EH (cell line): ENCODE measurements around the gene TRAFD1.

Experiments used
- DNase-seq: peaks from one replicate; pipeline ENCODE4 v3.0.0-alpha.2; 2015; ENCODE audit warnings: low read depth

Gene TRAFD1

DNA sequence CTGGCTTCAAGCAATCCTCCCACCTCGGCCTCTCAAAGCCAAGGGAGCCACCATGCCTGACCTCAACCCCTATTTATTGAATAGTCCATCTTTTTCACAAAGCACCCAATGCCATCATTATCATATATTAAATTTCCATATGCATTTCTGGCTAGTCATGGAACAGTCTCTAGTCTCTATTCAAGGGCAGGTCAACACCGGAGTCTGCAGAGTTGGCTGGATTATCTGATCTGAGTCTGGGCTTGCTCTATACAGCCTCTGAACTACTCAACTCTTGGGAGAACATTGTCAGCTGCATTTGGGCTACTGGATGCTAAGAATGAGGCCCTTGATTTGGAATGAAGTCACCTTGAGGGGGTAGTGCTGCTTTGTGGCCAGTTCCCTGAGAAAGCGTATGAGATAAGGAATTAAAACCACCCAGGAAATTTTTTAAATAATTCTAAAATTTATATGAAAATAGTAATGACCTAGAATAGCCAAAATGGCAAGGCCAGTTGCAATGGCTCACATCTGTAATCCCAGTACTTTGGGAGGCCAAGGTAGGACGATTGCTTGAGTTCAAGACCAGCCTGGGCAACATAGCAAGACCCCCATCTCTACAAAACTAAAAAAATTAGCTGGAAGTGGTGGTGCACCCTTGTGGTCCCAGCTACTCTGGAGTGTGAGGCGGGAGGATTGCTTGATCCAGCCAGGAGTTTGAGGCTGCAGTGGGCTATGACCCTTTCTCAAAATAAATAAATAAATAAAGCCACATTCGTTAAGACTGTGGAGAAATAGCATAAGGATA, 9.9 kb upstream of the TRAFD1 start:
- DNase-seq, result no peak

DNA sequence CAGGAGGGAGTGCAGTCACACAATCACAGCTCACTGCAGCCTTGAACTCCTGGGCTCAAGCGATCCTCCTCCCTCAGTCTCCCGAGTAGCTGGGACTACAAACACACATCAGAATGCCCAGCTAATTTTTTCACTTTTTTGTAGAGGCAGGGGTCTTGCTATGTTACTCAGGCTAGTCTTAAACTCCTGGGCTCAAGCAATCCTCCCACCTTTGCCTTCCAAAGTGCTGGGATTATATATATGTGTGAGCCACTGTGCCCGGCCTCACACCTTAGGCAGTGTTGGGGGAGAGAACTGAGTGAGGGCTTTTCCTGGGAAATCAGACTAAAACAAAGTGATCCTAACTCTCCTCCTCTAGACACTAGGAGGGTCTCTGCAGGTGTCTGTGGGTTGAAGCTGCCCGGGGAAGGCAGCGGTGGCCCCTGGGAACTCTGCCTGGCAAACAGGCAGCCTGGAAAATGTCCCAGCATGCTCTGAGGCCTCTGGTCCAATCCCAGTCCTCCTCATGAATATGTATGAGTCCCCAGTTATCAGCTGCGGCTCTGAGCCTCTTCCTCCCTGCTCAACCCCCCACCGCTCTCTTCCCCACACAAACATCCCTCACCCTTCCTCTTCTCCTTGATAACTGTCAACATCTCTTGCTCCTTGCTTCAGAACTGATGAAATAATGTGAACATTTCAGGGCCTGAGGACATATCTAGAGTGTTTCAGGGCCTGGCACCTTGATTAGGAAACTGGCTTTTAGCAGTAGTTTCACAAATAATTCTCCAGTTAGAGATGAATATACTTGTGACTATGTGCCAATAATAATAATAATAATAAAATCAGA, 8.9 kb upstream of the TRAFD1 start:
- DNase-seq, result peak; percentile 56

DNA sequence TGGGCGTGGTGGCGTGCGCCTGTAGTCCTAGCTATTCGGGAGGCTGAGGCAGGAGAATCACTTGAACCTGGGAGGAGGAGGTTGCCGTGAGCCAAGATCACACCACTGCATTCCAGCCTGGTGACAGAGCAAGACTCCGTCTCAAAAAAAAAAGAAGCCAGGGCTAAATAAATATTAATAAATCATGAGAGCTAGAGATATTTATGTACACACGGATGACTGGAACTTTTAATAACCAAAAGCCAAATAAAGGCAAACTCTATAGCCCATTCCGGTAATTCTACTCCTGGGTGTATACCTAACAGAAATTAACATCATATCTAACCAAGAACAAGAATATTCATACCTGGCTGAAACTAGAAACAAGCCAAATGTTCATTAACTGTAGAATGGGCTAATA, 7.7 kb upstream of the TRAFD1 start:
- peak; percentile 45 for DNase-seq

DNA sequence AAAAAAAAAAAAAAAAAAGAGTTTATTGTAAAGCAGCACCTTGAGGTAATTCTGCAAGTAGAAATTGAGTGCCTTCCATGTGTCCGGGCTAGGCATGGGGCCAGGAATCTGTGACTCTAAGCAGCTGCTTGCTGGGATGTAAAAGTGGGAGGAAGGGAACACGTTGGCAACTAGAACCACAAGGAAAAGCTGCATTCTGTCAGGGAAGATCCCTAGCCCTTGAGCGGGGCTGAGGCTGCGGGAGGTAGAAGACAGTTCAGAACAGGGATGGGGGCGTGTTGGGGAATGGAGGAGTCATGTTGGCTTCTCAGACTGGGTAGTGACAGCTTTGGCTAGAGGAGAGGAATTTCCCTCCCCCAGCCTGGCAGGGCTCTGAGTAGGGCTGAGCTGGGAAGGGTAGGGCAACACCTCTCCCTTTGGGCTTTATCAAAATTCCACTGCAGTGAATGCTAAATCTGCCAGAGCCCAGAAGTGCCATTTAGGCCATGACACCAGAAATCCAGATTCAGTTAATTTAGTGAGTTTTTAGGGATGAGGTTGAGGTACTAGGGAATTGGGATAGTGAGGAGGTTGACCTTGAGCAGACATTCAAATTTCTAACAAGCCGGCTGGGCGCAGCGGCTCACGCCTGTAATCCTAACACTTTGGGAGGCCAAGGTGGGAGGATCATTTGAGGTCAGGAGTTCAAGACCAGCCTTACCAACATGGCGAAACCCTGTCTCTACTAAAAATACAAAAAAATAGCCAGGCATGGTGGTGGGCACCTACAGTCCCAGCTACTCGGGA, 3.4 kb upstream of the TRAFD1 start:
- DNase-seq, result peak; percentile 93

DNA sequence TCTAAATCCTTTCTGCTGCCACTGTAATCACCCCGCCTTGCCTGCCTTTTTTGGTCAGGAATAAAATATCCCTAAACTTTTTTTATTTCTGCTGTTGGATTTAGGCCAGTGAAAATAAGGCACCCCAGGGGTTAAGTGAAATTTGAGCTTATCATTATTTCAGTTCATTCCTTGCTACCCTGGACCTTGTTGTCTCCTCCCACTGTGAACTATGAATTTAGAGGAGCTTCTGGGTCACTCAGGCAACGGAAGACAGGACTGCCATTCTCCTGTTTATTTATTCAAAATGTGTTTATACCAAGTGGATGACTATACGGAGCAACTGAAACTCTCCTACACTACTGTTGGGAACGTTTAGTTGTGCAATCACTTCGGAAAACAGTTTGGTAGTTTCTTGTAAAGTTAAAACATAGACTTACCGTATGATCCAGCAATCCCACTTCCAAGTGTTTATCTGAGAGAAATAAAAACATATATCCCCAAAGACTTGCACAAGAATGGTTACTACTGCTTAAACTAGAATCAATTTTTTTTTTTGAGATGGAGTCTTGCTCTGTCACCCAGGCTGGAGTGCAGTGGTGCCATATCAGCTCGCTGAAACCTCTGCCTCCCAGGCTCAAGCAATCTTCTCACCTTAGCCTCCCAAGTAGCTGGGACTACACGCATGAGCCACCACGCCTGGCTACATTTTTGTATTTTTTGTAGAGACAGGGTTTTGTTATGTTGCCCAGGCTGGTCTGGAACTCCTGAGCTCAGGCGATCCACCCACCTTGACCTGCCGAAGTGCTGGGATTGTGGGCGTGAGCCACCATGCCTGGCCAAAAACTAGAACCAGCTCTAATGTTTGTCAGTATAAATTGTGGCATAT, 2.3 kb upstream of the TRAFD1 start:
- DNase-seq, result peak; percentile 92

DNA sequence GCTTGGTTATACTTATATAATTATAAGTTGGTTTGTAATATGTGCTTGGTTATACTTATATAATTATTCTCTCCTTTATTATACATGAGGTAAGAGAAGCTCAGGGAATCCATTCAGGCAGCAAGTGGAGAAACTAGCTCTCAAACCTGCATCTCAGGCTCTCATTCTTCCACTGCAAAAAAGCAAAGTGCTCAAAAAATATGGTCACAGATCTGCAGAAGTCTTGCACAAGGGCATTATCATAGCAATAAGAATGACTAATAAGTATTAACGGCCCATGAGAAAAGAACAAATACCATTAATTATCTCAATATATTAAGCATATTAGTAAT, 476 bp upstream of the TRAFD1 start:
- DNase-seq, result no peak

DNA sequence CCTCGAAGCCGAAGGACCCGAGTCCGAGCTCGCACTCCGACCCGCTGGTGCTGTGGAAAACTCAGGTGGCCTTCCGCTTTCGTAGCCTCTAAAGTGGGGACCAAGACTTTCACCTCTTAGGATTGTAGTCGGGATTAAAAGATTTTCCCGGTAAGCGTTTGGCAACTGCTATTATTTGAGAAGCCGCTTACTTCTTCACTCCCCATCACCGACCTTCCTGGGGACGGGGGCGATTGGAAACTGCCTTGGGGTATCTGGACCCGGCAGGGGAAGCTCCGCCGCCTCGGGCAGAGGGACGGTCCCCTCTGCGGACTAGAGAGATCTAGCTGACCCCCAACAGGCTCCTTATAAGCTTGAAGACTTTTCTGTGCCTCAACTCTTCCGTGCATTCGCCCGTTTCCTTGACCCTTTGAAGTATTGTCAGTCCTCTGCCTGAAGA, 659 bp downstream of the TRAFD1 start:
- no peak for DNase-seq

DNA sequence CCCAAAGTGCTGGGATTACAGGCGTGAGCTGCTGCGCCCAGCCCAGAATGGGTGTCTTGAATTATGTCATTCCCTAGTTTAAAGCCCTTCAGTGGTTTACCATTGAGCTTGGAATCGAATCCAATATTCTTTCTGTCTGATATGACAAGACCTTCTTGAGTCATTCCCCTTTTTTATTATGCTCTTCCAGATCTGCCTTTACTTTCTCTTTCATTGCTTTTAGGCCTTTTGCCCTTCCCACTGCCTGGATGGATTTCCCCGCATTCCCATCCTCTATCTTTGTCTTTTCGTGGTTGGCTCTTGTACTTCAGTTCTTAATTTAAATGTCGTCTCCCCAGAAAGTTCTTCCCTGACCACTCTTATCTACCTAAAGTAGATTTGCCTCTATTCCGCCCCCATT, 1.6 kb downstream of the TRAFD1 start:
- DNase-seq, result peak; percentile 39

DNA sequence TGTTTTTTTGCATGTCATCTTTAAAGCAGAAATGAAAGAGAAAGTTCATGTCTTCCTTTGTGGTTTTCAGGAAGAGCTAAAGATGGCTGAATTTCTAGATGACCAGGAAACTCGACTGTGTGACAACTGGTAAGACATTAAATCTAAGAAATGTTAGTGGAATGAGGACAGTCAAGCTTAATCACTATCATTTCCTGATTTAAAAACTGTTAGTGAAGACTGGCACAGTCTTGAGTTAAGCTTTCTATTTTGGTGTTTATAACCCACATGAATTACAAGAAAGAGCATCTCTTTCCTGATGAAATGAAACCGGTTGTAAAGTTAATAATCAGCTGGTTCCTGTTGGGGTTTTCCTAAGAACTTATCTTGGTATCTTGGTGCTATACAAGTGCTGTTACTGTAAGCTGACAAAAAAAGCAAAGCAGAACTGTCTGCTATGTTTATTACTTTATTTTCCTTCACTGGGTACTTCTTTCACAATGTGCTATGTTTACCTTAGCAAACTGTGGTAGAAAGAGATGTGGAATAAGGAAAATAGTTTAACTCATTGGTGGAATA, 5.2 kb downstream of the TRAFD1 start:
- DNase-seq, result peak; percentile 68

DNA sequence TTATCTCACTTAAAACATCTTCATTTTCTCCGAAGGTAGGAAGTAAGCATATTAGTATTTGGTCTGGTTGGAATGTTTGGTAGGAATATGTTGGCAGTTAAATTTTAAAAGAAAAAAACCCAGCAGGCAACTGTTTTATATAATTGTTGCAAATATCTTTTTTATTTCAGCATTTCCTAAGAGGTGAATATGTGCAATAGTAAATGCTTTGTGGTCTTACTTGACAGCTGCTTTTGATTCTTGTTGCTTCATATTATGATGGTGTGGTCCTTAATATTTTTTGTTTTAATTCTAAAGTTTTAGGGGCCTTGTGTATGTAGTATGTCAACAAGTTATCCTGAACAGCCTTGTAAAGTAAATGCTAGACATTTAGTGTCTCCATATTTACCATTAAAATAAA, 6.3 kb downstream of the TRAFD1 start:
- DNase-seq, result no peak

DNA sequence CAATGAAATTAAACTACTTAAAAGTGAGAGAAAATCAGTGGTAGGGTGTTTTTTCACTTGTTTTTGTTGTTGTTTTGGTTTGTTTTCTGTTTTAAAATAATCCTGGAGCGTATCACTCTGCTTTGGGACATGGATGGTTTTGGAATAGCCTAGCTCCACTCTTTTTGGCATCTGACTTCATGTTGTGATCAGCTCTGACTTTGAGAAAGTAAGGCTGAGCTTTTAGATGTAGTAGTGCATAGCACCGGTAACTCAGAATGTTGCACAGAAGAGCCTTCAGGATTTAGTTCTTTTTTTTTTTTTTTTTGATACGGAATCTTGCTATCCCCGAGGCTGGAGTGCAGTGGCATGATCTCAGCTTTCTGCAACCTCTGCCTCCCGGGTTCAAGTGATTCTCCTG, 8.1 kb downstream of the TRAFD1 start:
- DNase-seq, result no peak

DNA sequence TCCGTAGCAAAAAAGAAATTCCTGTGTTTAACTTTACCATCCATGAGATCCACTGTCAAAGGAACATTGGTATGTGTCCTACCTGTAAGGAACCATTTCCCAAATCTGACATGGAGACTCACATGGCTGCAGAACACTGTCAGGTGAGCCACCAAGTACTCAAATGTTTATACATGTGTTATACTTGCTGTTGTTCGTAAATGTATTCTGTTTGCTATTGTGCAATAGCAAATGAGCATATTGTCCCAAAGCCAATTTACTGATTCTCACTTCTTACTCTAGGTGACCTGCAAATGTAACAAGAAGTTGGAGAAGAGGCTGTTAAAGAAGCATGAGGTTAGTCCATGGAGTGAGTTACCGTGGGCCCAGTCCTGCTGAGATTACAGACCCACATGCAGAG, 9.4 kb downstream of the TRAFD1 start:
- no peak for DNase-seq

DNA sequence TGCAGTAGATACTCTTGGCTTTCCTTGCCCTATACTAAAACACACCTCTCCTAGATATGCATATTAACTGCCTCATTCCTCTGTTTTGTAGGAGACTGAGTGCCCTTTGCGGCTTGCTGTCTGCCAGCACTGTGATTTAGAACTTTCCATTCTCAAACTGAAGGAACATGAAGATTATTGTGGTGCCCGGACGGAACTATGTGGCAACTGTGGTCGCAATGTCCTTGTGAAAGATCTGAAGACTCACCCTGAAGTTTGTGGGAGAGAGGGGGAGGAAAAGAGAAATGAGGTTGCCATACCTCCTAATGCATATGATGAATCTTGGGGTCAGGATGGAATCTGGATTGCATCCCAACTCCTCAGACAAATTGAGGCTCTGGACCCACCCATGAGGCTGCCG, 15.4 kb downstream of the TRAFD1 start:
- DNase-seq, result no peak

DNA sequence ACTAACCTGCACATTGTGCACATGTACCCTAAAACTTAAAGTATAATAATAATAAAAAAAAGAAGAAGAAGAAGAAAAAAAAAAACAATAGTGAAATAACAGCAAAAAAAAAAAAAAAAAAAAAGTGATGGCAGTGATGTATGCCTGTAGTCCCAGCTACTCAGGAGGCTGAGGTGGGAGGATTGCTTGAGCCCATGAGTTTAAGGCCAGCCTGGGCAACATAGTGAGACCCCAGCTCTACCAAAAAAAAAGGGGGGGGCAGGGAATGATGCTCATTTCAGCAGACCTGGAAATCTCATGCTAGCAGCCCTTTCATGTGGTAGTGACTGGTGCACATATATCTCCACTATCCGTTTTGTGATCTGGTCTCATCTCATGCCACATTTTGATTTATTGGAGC, 20.8 kb downstream of the TRAFD1 start:
- no peak for DNase-seq

DNA sequence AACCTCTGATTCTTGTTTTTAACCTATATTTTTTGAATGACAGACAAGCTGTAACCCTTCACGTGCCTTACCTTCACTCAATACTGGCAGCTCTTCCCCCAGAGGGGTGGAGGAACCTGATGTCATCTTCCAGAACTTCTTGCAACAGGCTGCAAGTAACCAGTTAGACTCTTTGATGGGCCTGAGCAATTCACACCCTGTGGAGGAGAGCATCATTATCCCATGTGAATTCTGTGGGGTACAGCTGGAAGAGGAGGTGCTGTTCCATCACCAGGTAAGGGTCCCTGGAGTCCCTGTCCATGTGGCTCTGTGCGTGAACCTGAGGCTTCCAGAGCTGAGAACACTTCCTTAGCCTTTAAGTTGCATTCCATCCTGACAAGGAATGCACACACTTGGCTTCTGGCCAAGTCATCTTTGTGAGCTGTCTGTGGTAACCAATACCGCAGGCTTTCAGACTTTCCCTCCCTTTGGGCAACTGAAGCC, 22.7 kb downstream of the TRAFD1 start:
- DNase-seq, result peak; percentile 82

DNA sequence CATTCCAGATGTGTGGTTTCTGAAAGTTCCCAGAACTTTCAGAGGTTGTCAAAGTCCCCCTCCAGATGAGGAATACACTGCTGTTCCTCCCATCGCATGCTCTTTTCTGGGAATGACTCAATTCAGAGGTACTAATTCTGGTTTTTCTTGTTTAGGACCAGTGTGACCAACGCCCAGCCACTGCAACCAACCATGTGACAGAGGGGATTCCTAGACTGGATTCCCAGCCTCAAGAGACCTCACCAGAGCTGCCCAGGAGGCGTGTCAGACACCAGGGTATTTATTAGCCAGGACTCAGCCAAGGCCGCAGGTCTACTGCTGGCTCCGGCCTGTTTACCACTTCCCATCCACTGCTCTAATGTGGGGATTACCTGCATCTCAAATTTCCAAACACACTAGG, 24.2 kb downstream of the TRAFD1 start:
- no peak for DNase-seq

DNA sequence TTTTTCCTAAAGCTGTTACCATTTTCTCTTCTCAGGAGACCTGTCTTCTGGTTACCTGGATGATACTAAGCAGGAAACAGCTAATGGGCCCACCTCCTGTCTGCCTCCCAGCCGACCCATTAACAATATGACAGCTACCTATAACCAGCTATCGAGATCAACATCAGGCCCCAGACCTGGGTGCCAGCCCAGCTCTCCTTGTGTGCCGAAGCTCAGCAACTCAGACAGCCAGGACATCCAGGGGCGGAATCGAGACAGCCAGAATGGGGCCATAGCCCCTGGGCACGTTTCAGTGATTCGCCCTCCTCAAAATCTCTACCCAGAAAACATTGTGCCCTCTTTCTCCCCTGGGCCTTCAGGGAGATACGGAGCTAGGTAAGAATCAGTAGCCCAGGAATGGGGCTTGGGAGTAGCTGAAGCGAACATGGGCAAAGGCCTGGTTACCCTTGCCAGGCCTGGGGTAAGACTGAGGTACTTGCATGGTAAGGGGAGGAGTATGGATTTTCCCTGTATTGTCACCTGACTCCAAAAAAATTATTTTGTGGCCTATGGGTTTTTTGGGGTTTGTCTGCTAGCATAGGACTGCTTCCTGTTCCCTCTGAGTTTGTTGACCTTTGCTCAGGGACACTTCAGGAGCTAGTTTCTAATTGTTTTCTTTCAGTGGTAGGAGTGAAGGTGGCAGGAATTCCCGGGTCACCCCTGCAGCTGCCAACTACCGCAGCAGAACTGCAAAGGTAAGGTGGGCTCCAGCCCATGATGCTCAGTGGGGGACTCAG, 26.6 kb downstream of the TRAFD1 start:
- no peak for DNase-seq

DNA sequence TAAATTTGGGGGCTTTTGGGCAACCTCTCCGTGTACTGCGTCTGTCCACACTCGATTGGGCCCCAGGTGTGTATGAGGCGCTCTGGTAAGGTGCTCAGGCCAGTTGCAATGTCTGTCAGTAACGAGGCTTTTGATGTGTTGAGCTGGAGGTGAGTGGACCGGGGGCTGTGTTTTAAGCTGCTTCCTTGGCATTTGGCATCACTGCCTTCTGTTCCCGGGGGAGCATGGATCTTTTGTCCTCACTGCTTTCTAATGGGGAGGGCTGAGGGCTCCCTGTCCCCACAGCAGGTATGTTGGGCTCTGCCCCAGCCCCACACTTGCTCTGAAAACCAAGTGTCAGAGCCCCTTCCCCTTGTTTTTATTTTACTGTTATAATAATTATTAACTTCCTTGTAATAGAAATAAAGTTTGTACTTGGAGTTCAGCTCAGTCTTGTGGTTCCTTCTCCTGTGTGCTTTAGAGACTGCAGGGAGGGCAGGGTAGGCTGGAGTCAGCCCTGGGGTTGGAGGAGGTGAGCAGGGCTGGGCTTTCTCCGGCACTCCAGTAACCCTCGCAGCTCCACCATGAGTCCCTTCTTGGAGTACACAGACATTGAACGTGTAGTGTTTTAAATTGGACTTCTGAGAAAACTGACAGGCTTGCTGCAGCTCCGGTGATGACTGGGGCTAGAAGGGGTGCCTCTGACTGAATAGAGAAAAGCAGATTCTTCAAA, 28.0 kb downstream of the TRAFD1 start:
- no peak for DNase-seq

DNA sequence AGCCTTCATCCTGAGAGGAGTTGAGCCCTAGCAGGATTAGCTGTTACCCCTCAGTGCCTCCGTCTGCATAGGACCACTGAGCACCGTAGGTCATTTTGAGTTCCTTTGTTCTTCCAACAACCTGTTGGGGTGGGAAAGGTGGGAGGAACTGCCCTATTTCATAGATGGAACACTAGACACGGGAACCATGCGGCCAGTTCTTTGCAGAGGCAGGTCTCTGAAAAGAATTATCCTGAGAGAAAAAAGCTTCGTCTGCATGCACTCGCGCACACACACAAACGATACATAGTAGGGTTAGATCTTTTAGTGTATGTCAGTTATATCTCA, 28.5 kb downstream of the TRAFD1 start:
- no peak for DNase-seq
